GM19043 (cell line): ENCODE results near the gene SSRP1.
A peak's percentile ranks its signal among the peaks of the same experiment; 100 is the strongest.

Source experiments
- ATAC-seq: cut with Tn5 transposase; IDR thresholded peaks from one replicate; pipeline ENCODE4 v1.9.1; 2021; ENCODE audit warnings: low read depth; ENCODE audit not compliant: unreplicated experiment

SSRP1 gene

GRCh38 chr11:57360991-57361390 is 25.3 kb upstream of the SSRP1 start:
- ATAC-seq: no peak

GRCh38 chr11:57359896-57360690 is 24.4 kb upstream of the SSRP1 start:
- no peak for ATAC-seq

- no peak for ATAC-seq
Observed at GRCh38 chr11:57359396-57359795, 23.7 kb upstream of the SSRP1 start.

GRCh38 chr11:57358991-57359390 is 23.3 kb upstream of the SSRP1 start:
- ATAC-seq: no peak

GRCh38 chr11:57358543-57358961 is 22.9 kb upstream of the SSRP1 start:
- ATAC-seq: no peak

GRCh38 chr11:57357856-57358255 is 22.2 kb upstream of the SSRP1 start:
- ATAC-seq: no peak

GRCh38 chr11:57357310-57357709 is 21.6 kb upstream of the SSRP1 start:
- ATAC-seq: no peak

GRCh38 chr11:57356268-57356667 is 20.6 kb upstream of the SSRP1 start:
- ATAC-seq: no peak

GRCh38 chr11:57354699-57355098 is 19.0 kb upstream of the SSRP1 start:
- no peak for ATAC-seq

- ATAC-seq: no peak
Observed at GRCh38 chr11:57353852-57354251, 18.2 kb upstream of the SSRP1 start.

- ATAC-seq: no peak
Observed at GRCh38 chr11:57353446-57353845, 17.8 kb upstream of the SSRP1 start.

GRCh38 chr11:57353036-57353435 is 17.3 kb upstream of the SSRP1 start:
- ATAC-seq: no peak

- no peak for ATAC-seq
Observed at GRCh38 chr11:57349491-57350274, 14.0 kb upstream of the SSRP1 start.

- ATAC-seq: no peak
Observed at GRCh38 chr11:57348636-57349313, 13.1 kb upstream of the SSRP1 start.

- no peak for ATAC-seq
Observed at GRCh38 chr11:57348052-57348451, 12.4 kb upstream of the SSRP1 start.

GRCh38 chr11:57347336-57347735 is 11.6 kb upstream of the SSRP1 start:
- no peak for ATAC-seq

- ATAC-seq: peak; percentile 83
Observed at GRCh38 chr11:57345555-57346211, 10.0 kb upstream of the SSRP1 start.

GRCh38 chr11:57344826-57345225 is 9.1 kb upstream of the SSRP1 start:
- ATAC-seq: no peak

GRCh38 chr11:57343825-57344224 is 8.1 kb upstream of the SSRP1 start:
- no peak for ATAC-seq

- no peak for ATAC-seq
Observed at GRCh38 chr11:57342702-57343101, 7.0 kb upstream of the SSRP1 start.
